Brain pericyte (primary cell): Measurements from ENCODE around the gene C15orf39.

Experiments used
- DNase-seq: peaks from one replicate; pipeline ENCODE4 v3.0.0-alpha.2; 2012; ENCODE audit warnings: low read depth, low spot score

The C15orf39 gene

GRCh38 chr15:75197062-75197630 is 4.5 kb upstream of the C15orf39 start:
- no peak for DNase-seq

DNA sequence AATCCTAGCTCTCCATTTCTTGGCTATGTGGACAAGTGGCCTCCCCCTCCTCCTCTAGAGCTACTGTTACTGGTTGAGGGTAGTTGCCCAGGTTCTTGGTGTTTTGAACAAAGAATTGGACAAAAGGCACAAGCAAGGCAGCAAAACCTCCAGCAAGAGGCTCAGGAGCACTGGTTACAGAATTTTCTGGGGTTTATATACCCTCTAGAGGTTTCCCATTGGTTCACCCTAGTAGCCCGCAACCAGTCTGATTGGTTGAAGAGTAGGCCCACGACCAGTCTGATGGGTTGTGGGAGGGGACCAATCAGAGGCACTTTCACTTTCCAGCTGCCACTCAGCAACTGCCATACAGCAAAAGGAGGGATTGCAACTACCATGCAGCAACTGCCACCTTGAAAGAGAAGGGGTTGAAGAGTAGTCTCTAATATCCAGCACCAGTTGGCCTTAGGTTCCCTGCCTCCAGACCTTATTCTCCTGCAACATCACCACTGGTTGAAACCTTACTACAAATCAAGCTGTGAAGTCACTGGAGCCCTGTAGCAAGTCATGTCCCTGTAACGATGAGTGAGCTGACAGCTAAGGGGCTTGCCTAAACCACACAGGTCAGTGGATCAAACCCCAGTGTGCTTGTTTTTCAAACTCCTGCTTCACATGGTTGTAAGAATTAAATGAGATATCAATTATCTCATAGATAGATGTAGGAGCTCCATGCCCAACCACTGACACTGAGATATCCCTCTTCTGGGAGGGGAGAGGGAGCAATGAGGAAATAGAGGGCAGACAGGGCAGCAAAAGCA is 2.9 kb upstream of the C15orf39 start:
- DNase-seq = no peak

DNA sequence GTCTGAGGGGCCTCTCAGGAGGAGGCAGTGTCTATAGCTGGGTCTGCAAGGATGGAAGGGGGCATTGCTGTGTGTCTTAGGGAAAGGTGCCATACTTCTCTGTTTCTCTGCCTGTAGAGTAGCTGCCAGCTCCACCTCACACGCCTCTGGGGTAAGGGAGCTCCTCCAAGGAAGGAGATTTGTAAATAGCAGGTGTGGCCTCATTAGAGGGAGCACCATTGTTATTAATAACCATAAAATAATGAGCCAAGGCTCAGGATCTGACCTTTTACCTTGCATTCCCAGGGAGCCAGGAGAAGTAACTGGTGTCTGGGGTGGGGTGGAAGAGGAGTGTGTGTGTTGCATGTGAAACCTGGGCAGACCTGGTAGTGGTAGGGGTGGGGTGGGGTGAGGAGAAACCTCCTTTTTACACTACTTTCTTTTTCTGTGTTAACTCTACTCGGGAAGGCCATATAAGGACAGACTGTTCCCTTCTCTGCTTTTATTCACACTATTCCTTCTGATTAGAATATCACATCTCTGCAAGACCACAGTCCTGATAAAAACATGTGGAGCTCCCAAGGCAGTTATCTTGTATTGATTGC is 2.2 kb upstream of the C15orf39 start:
- no peak for DNase-seq

DNA sequence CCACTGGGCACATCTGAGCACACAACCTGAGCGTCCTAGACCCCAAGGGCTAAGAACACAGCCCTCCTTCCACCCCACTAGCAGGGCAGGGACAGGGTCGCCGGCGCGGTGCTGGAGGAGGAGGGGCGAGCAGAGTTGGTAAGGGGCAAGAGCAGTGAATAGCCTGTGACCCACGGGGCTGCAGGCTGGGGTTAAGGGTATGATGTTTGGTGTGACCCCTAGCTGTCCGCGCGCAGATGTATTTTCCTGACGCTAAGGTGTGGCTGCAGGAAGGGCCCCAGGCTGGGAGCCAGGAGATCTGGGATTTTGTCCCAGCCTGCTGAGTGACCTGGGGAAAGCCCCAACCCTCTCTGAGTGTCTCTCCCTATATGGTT is 1.3 kb upstream of the C15orf39 start:
- DNase-seq = no peak

DNA sequence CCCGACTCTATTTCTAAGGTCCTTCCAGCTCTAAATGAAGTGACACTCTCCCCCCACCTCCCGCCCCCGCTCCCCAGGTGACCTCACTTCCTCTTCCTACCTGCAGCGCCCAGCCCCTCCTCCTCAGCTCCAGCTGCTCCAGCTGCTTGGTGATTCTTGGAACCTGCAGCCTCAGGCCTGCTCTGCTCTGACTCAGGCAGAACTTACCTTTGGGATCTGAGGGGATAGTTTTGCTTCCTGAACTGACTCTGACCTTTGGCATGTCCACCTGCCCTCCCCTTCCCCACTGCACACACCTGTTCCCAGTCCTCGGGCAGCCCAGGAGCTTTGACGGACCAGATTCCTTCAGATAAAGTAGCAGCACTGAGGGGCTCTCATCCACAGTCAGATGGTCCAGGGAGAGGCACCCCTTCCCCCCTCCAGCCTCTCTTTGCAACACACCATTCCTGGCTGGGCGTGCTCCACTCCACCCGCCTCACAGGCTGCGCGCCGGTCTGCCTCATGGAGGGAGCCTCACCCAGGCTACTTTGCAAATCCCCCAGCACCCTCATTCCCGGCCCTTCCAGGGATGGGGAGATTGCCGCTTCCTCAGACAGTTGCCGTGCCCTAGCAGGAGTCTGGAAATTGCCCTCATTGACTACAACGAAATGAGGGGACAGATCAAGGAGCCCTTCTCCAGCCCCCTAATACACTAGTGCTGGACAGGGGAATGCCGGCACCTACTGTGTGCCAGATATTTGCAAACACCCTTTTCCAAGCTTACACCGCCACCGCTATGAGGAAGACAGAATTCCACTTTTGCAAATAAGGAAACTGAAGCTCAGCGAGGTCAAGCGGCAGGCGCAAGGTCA is 692 bp upstream of the C15orf39 start:
- no peak for DNase-seq

DNA sequence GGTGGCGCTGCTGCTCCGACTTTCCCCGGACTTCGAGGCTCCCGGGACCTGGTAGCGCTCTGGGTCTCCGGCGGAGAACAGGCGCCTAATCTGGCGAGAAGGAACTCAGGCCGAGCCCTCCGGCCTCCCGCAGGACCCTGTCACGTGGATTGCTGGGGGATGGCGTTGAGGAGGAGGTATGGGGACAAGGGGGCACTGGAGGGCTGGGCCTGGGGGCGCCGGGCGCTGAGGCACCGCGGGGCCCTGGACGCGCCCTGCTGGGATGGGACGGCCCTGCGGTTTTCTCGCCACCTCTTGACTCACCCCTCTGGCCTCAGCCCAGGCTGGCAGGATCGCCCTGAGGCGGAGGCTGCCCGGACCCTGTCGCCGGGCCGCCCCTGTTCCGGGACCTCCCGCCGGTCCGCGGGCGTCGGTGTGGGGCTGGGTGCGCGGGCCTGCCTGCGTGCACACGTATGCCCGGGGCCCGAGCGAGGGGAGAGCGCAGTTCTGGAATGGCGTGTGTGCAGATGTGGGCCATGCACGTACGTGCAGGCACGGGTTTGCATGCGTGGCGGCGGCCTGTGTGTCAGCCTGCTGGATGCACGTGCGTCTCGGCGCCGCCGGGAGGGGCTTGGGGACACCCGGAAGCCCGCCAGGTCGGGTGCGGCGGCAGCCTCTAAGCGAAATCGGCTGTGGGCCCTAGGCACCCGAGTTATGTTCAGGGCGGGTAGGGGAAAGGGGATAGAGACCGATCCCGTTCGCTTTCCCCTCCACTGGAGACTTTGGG is 752 bp downstream of the C15orf39 start:
- DNase-seq = peak; percentile 53

DNA sequence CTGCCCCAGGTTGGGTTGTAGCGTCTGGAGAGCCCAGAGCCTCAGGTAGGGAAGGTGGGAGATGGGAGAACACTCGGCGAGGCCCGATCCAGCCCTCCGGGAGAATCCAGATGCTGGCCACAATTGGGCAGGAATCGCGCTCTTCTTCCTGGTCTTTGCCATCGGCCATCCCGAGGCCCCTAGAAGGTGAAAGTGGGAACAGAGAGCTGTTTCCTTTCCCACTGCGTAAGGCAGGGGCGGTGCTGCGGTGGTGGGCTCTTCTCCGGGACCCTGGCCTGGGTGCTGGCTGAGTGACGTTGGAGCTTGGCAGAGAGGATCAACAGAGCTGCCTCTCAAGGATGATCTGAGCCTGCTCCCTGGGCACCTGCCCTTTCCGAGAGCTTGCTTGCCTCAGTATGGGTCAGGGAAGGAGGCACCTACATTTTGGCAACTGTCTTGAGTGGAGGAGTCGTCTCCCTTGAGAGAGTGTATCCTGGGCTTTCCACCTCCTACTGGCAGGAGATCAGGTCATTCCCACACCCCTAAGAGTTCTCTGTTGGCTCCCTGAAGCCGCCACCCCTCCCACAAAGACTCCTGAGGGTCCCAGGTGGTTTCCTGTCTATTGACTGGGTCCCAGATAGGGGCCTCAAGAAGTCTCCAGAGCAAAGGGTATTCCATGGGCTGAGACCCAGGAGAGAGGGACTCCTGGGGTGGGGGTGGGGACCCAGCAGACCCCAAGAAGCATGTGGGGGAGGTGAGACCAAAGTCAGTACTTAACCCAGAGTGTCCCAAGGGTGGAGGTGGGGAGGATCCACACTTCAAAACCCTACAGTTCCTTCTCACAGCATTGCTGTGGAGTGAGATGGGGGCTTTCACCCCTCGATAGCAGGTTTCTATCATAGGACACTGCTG is 1.6 kb downstream of the C15orf39 start:
- DNase-seq = no peak

DNA sequence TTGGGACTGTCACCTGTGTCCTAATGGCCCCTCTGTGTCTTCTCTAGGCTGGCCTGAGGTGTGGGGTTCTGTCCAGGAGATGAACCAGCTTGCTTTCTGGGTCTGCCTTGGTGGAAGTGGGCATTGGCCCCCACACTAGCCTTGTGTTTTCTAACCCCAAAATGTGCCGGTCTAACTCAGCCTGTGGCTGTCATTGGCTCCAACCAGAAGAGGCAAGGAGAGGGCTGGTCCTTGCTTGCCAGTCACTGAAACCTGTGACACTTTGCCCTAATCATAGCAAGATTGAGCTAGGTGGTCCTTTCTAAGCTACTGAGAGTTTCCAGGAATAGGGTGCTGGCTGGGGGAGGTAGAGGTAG is 2.2 kb downstream of the C15orf39 start:
- DNase-seq = no peak

- peak; percentile 69 for DNase-seq
Measured at GRCh38 chr15:75204340-75205063, 2.8 kb downstream of the C15orf39 start.

DNA sequence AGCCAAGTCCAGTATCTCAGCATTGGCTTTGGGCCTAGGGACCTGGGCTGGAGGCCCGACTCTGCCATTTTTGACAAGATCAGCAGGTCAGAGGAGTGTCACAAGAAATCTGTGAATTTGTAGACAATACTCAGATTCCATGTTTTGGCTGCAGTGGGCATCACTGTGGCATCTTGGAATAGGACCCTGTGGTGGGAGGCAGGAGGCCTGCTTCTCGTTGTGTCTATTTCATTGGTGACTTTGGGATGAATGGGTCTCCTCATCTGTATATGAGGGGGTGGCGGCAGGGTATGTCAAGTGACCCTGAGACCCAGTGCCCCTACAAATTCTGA is 3.3 kb downstream of the C15orf39 start:
- no peak for DNase-seq

- no peak for DNase-seq
Measured at GRCh38 chr15:75206006-75206405, 4.3 kb downstream of the C15orf39 start.

- no peak for DNase-seq
Measured at GRCh38 chr15:75206803-75207617, 5.3 kb downstream of the C15orf39 start.

DNA sequence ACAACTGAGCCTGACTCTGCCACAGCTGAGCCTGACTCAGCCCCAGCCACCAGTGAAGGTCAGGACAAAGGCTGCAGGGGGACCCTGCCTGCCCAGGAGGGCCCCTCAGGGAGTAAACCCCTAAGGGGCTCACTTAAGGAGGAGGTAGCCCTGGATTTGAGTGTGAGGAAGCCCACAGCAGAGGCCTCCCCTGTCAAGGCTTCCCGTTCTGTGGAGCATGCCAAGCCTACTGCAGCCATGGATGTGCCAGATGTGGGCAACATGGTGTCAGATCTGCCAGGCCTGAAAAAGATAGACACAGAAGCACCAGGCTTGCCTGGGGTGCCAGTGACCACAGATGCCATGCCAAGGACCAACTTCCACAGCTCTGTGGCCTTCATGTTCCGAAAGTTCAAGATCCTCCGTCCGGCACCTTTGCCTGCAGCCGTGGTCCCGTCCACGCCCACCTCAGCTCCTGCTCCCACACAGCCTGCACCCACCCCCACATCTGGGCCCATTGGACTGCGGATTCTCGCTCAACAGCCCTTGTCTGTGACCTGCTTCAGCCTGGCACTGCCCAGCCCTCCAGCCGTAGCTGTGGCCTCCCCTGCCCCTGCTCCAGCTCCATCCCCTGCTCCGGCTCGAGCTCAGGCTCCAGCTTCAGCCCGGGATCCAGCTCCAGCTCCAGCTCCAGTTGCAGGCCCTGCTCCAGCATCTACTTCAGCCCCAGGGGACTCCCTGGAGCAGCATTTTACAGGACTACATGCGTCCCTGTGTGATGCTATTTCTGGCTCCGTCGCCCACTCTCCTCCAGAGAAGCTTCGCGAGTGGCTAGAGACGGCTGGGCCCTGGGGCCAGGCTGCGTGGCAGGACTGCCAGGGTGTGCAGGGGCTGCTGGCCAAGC is 6.2 kb downstream of the C15orf39 start:
- no peak for DNase-seq

DNA sequence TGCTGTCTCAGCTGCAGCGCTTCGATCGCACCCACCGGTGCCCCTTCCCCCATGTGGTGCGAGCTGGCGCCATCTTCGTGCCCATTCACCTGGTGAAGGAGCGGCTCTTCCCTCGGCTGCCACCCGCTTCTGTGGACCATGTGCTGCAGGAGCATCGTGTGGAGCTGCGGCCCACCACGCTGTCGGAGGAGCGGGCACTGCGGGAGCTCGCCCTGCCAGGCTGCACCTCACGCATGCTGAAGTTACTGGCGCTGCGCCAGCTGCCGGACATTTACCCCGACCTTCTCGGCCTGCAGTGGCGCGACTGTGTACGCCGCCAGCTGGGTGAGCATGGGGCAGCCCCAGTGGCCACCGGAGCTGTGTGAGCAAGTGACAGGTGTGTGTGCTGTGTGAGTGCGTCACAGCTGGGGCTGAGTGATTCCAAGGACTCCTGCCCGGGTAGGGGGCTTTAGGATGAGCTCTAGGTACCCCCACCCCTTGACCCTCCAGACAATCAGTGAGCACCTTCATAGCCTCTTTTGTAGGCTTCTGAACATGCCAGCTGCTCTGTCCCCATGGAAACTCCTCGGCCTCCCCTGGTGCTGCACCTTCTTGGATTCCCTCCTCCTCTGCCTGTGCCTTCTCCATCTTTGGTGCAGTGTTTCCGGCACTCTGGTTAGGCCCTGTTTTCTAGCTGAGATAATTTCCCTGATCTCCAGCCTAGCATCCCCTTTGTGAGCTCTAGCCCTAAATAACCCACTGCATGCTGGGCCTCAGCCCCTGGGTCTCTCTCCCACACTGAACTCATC is 7.0 kb downstream of the C15orf39 start:
- no peak for DNase-seq

DNA sequence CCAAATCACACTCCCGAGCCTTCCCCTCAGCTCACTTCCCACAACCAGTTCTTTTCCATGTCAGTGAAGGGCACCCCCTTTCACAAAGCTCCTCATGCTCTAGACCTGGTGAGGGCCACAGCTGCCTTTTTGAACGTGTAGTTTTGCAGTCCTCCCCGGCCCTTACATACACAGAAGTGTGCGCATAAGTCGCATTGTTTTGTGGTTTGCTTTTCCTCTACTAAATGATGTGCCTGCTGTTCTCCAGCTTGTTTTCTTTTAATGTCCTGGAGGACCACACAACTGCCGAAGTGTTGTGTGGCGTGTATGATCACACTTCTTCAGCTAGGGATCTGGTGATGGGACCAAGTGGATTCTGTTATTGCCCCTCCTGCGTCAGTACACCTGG is 7.6 kb downstream of the C15orf39 start:
- no peak for DNase-seq

DNA sequence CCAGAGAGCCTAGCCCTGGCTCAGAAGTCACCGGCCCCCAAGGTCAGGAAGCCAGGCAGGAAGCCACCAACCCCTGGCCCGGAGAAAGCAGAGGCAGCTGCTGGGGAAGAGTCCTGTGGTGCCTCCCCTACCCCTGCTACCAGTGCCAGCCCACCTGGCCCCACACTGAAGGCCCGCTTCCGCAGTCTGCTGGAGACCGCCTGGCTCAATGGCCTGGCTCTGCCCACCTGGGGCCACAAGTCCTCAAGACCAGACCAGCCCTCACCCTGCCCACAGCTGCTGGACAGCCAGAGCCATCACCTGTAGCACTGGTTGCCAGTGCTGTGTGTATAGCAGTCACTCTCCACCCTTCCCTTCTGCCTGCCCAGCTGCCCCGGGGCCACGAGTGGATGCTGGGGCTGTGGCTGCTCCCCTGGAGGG is 9.1 kb downstream of the C15orf39 start:
- no peak for DNase-seq

GRCh38 chr15:75211436-75212199 is 9.9 kb downstream of the C15orf39 start:
- DNase-seq = no peak
